H1 (cell line): ENCODE results near the gene ST14.

Experiments
- BRCA1 ChIP-seq: IDR thresholded peaks from 2 replicates; pipeline ENCODE4 v1.6.1; 2012; ENCODE audit warnings: low read depth, low read length, improper control_type of control experiment
- CBX5 ChIP-seq: fragments of 300-800, 300-1000 bp; sonication (generic); IDR thresholded peaks from 2 replicates; pipeline ENCODE4 v1.7.1; 2016; ENCODE audit warnings: antibody characterized with exemption, low read length, low read depth
- CTCF ChIP-seq, 3 experiments: IDR thresholded peaks; 1 replicate in 2 of 3; 2 replicates in 1 of 3; pipeline versions ENCODE4 v1.5.1 to v1.6.1; 2011; ENCODE audit warnings: low read length in 3 of 3, mild to moderate bottlenecking in 3 of 3, inconsistent platforms in 2 of 3, low read depth in 1 of 3, moderate library complexity in 1 of 3; ENCODE audit not compliant: insufficient read depth in 1 of 3; ENCODE audit errors: control extremely low read depth in 1 of 3
- EZH2 ChIP-seq: fragments of 200-600 bp; sonication (generic); IDR thresholded peaks from 2 replicates; pipeline ENCODE4 v1.7.1; 2012; ENCODE audit warnings: low read depth, mild to moderate bottlenecking, moderate library complexity, low read length, inconsistent platforms; ENCODE audit not compliant: severe bottlenecking
- GABPA ChIP-seq: IDR thresholded peaks from 2 replicates; pipeline ENCODE4 v1.6.1; 2011; ENCODE audit warnings: mild to moderate bottlenecking, low read length, moderate library complexity, borderline replicate concordance; ENCODE audit not compliant: insufficient read depth
- POLR2A ChIP-seq, 2 experiments: IDR thresholded peaks; 1 replicate in 1 of 2; 2 replicates in 1 of 2; pipeline ENCODE4 v1.6.1; 2011; ENCODE audit warnings: low read depth in 2 of 2, low read length in 2 of 2, mild to moderate bottlenecking in 2 of 2; ENCODE audit errors: control extremely low read depth in 1 of 2
- POLR2AphosphoS5 ChIP-seq: IDR thresholded peaks from 2 replicates; pipeline ENCODE4 v1.6.1; 2011; ENCODE audit warnings: low read depth, low read length
- SP2 ChIP-seq: IDR thresholded peaks from 2 replicates; pipeline ENCODE4 v1.6.1; 2012; ENCODE audit warnings: mild to moderate bottlenecking, low read length, inconsistent platforms
- SRF ChIP-seq: IDR thresholded peaks from 2 replicates; pipeline ENCODE4 v1.6.1; 2011; ENCODE audit warnings: mild to moderate bottlenecking, low read depth, low read length, moderate library complexity
- TAF1 ChIP-seq: IDR thresholded peaks from 2 replicates; pipeline ENCODE4 v1.6.1; 2011; ENCODE audit warnings: mild to moderate bottlenecking, low read depth, low read length
- TAF7 ChIP-seq: optimal IDR thresholded peaks from 2 replicates; pipeline ENCODE3; 2011; ENCODE audit warnings: low read depth, mild to moderate bottlenecking, inconsistent platforms, low read length, moderate library complexity, borderline replicate concordance
- USF2 ChIP-seq: IDR thresholded peaks from 2 replicates; pipeline ENCODE4 v1.6.1; 2011; ENCODE audit warnings: low read length, improper control_type of control experiment
- TF ChIP-seq, protein P1 (sequence below): IDR thresholded peaks from 2 replicates; pipeline ENCODE4 v1.6.1; 2011; ENCODE audit warnings: low read depth, mild to moderate bottlenecking, low read length; ENCODE audit not compliant: insufficient read depth

DNA sequence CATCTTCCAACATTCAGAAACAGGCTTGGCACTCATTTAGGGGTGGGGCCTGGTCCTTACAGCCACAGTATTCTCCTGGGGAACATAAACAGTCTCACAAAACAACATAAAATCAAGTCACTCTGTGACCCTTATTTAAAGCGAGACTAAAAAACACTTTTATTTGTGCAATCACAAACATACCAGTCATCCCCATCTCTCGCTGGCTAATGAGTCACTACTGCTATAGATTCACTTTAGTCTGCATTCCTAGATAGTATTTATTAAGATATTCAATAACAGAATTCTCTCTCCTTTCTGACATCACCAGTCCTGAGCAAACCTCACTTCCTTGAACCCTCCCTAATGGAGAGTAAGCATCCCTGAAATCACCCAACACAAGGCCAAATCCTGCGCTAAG, 87.2 kb downstream of the ST14 start:
- TF ChIP-seq POLR2AphosphoS5 (no peak), TAF7 (no peak), EZH2 (no peak), GABPA (no peak), BRCA1 (no peak), SP2 (no peak), CTCF (IDR thresholded peaks at IDR 0.05; ENCODE audit: control extremely low read depth in 1 of 3, insufficient read depth in 1 of 3, low read depth in 1 of 3, low read length in 3 of 3) (no peak), USF2 (no peak), TAF1 (no peak), SRF (no peak), POLR2A (IDR thresholded peaks at IDR 0.05; ENCODE audit: control extremely low read depth in 1 of 2, low read depth in 2 of 2, low read length in 2 of 2) (no peak), CBX5 (no peak)
- TF ChIP-seq, protein P1, sequence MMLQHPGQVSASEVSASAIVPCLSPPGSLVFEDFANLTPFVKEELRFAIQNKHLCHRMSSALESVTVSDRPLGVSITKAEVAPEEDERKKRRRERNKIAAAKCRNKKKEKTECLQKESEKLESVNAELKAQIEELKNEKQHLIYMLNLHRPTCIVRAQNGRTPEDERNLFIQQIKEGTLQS = no peak
